Measurements from ENCODE around the gene TMEM86B.

Gene TMEM86B

GRCh38 chr19:55216461-55217198, 11.9 kb downstream of the TMEM86B start:
- peak; percentile 64 for DNase-seq

GRCh38 chr19:55213547-55213946, 15.0 kb downstream of the TMEM86B start:
- DNase-seq, result no peak

GRCh38 chr19:55212447-55212846, 16.1 kb downstream of the TMEM86B start:
- peak; percentile 49 for DNase-seq

GRCh38 chr19:55209693-55210472, 18.7 kb downstream of the TMEM86B start:
- DNase-seq, result no peak

- no peak for DNase-seq
Observed at GRCh38 chr19:55208880-55209692, 19.5 kb downstream of the TMEM86B start, which contains the start of gene PTPRH. PTPRH (minus strand) TSS chr19:55209501; CDS start chr19:55209433, 68 bp downstream.

GRCh38 chr19:55206664-55207500, 21.7 kb downstream of the TMEM86B start:
- DNase-seq, result peak; percentile 43

- peak; percentile 12 for DNase-seq
Observed at GRCh38 chr19:55202199-55202598, 26.4 kb downstream of the TMEM86B start.

- DNase-seq, result no peak
Observed at GRCh38 chr19:55199620-55200204, 28.9 kb downstream of the TMEM86B start.

- no peak for DNase-seq
Observed at GRCh38 chr19:55198651-55199050, 29.9 kb downstream of the TMEM86B start.

- DNase-seq, result no peak
Observed at GRCh38 chr19:55197528-55197927, 31.0 kb downstream of the TMEM86B start.

GRCh38 chr19:55196803-55197202, 31.8 kb downstream of the TMEM86B start:
- no peak for DNase-seq

GRCh38 chr19:55193481-55193880, 35.1 kb downstream of the TMEM86B start:
- DNase-seq, result no peak

- no peak for DNase-seq
Observed at GRCh38 chr19:55189403-55189835, 39.1 kb downstream of the TMEM86B start.

GRCh38 chr19:55188625-55189024, 39.9 kb downstream of the TMEM86B start:
- no peak for DNase-seq

GRCh38 chr19:55186080-55186479, 42.5 kb downstream of the TMEM86B start:
- no peak for DNase-seq

GRCh38 chr19:55181740-55182139, 46.8 kb downstream of the TMEM86B start:
- DNase-seq, result no peak

- DNase-seq, result peak; percentile 63
Observed at GRCh38 chr19:55179606-55180484, 48.7 kb downstream of the TMEM86B start, which contains the start of gene SYT5. SYT5 (minus strand) TSS chr19:55180289; CDS start chr19:55179041, 1,248 bp downstream.

- peak; percentile 91 for DNase-seq
Observed at GRCh38 chr19:55178781-55179599, 49.6 kb downstream of the TMEM86B start.

Measured in stimulated activated CD4-positive, alpha-beta T cell treated with anti-CD3 and anti-CD28 coated beads, Interleukin-4, amount 100 ng/mL, for 24 hours (primary cell).